Measurements from ENCODE around the gene ACAP1. TPM values are rescaled to one million over a fixed set of nuclear protein-coding genes. Genes with fewer than 3 reads are reported as not detected.

The ACAP1 gene
- total RNA-seq, 8 experiments from 2014 or later, result 4.9 to 36.4 (median 11.4) TPM

GRCh38 chr17:7341842-7342241 is 5.5 kb downstream of the ACAP1 start:
- in situ Hi-C loops (cut with MboI; ENCODE audit: low pct_unique_long_range_greater_than_20kb in 2 of 9, low sequenced_read_pairs in 9 of 9, unreplicated experiment in 9 of 9), result no loop called here
- WGBS, 10 experiments, result 97 to 100% methylated on average over 1 to 7 of the region's 13 CpGs; no CpG with 5 or more reads in 8 of the 10 experiments
- Histone ChIP-seq H3K27ac (no peak overlapping the region), H3K4me3 (no peak overlapping the region), H3K4me1 (replicated peaks in 1 of 2) (peaks cover 3% of the 10 kb centered on the region in 2 donors)
- no peak for ATAC-seq (replicated peaks in 6 of 8)

DNA sequence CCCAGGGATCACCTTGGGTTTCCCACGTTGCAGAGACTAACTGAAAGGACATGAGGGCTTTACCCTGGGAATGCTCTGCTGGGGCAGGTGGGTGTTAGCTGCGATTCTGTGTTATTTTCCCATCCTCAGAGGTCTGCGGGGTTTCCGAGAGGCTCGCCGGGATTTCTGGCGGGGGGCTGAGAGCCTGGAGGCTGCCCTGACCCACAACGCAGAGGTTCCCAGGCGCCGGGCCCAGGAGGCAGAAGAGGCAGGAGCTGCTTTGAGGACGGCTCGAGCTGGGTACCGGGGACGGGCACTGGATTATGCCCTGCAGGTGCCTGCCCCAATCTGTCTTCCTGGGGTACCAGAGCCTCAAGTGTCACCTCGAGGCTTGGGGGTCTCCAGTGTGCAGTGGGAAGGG is 6.9 kb downstream of the ACAP1 start:
- H3K27ac ChIP-seq, result no peak overlapping the region
- in situ Hi-C loops (cut with MboI; ENCODE audit: low pct_unique_long_range_greater_than_20kb in 2 of 9, low sequenced_read_pairs in 9 of 9, unreplicated experiment in 9 of 9), result no loop called here
- H3K4me1 ChIP-seq (replicated peaks in 1 of 2), result peaks cover 3% of the 10 kb centered on the region in 2 donors
- H3K4me3 ChIP-seq, result no peak overlapping the region
- WGBS, 10 experiments, result 50 to 78% (median 55%) methylated on average over 1 to 12 of the region's 15 CpGs; no CpG with 5 or more reads in 7 of the 10 experiments
- no peak for ATAC-seq (replicated peaks in 6 of 8)

DNA sequence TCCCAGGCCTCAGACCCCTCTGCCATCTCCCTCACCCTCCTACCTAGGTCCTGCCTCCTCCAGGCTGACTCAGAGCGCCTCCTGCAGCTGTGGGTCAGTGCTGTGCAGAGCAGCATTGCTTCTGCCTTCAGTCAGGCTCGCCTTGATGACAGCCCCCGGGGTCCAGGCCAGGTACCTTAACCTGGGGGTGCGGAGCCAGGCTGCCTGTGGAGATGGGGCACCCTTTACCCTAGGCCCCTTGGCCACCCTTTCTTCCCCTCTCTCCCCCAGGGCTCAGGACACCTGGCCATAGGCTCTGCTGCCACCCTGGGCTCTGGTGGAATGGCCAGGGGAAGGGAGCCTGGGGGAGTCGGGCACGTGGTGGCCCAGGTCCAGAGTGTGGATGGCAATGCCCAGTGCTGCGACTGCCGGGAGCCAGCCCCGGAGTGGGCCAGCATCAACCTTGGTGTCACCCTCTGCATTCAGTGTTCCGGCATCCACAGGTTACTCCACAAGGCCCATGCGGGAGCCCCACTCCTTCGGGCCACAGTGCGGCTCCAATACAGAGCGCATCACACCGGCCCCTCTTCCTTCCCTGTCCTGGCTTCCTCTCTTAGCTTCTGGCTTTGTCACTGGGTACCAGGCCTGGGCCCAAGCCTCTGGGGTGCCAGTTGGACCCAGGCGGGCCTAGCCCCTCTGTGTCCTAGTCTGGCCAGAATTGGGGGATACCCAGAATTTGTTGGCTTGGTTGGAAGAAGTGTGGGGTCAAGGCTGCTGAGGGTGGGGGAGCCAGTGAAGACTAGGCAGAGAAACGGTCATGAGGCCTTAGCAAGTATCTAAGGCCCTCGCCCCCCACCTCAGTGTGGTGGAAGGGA is 10.7 kb downstream of the ACAP1 start:
- WGBS, 10 experiments, result 88 to 92% methylated on average over 3 to 6 of the region's 18 CpGs; no CpG with 5 or more reads in 8 of the 10 experiments
- in situ Hi-C loops (cut with MboI; ENCODE audit: low pct_unique_long_range_greater_than_20kb in 2 of 9, low sequenced_read_pairs in 9 of 9, unreplicated experiment in 9 of 9), result no loop called here
- peaks cover 14% of the 10 kb centered on the region in 2 donors for H3K4me1 ChIP-seq (replicated peaks in 1 of 2)
- no peak overlapping the region for H3K4me3 ChIP-seq
- H3K27ac ChIP-seq, result no peak overlapping the region
- ATAC-seq (replicated peaks in 6 of 8), result no peak

DNA sequence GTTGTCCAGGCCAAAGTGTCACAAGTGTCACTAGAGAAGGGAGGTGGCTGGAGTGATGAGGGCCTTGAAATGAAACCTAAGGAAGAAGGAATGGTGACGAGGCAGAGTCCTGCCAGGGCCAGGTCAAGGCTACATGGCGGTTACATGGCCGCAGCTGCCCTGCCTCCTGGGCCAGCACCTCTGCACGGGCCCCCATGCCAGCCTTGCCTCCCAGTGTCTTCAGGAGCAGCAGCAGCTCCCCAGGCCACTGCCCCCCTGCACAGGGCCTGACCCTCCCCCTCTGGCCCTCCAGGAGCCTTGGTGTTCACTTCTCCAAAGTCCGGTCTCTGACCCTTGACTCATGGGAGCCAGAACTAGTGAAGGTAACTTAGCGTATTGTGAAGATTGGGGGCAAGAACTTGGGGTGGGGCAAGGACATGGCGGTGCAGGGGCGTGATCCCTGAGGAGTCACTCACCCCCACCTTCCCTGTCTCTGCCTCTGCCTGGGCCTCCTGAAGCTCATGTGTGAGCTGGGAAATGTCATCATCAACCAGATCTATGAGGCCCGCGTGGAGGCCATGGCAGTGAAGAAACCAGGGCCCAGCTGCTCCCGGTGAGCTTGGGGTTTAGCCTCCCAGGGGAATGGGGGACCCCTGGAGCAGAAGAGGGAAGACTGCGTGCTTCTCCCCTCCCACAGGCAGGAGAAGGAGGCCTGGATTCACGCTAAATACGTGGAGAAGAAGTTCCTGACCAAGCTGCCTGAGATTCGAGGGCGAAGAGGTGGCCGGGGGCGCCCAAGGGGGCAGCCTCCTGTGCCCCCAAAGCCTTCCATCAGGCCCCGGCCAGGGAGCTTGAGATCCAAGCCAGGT is 11.5 kb downstream of the ACAP1 start:
- no peak for ATAC-seq (replicated peaks in 6 of 8)
- in situ Hi-C loops (cut with MboI; ENCODE audit: low pct_unique_long_range_greater_than_20kb in 2 of 9, low sequenced_read_pairs in 9 of 9, unreplicated experiment in 9 of 9), result no loop called here
- Histone ChIP-seq H3K4me3 (no peak overlapping the region), H3K4me1 (replicated peaks in 1 of 2) (peaks cover 17 to 20% of the 10 kb centered on the region in 2 donors), H3K27ac (no peak overlapping the region)
- 80% methylated on average over 2 of the region's 19 CpGs; no CpG with 5 or more reads in 9 of the 10 experiments for WGBS, 10 experiments

DNA sequence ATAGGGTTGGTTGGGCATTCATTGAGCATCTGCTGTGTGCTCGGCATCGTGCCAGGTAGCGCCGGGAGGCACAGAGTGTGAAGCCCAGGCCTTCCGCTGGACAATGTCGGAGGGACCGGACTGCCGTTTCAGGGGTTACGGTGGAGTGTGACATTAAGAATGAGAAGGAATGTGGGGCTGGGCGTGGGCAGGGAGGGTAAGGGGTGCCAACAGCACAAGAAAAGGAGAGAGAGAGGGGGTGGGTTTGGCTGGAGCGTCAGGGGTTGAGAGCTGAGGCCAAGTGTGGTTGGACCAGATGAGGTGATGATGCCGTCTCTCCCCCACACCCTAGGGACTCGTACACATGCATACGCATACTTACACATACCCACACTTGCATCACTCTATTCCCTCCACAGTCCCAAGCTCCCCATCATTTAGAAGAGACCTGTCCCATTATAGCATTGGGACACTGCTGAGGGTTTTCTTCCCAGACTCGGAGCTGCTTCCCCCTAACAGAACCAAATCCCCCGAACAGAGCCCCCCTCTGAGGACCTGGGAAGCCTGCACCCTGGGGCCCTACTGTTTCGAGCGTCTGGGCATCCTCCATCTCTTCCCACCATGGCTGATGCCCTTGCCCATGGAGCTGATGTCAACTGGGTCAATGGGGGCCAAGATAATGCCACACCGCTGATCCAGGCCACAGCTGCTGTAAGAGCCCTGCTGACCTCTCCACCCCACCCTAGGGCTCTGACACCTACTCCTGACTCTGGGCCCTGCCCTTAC is 12.3 kb downstream of the ACAP1 start:
- Histone ChIP-seq H3K4me1 (replicated peaks in 1 of 2) (peaks cover 21 to 28% of the 10 kb centered on the region in 2 donors), H3K27ac (no peak overlapping the region), H3K4me3 (no peak overlapping the region)
- in situ Hi-C loops (cut with MboI; ENCODE audit: low pct_unique_long_range_greater_than_20kb in 2 of 9, low sequenced_read_pairs in 9 of 9, unreplicated experiment in 9 of 9), result no loop called here
- 88 to 100% (median 93%) methylated on average over 1 to 5 of the region's 19 CpGs; no CpG with 5 or more reads in 7 of the 10 experiments for WGBS, 10 experiments
- no peak for ATAC-seq (replicated peaks in 6 of 8)

DNA sequence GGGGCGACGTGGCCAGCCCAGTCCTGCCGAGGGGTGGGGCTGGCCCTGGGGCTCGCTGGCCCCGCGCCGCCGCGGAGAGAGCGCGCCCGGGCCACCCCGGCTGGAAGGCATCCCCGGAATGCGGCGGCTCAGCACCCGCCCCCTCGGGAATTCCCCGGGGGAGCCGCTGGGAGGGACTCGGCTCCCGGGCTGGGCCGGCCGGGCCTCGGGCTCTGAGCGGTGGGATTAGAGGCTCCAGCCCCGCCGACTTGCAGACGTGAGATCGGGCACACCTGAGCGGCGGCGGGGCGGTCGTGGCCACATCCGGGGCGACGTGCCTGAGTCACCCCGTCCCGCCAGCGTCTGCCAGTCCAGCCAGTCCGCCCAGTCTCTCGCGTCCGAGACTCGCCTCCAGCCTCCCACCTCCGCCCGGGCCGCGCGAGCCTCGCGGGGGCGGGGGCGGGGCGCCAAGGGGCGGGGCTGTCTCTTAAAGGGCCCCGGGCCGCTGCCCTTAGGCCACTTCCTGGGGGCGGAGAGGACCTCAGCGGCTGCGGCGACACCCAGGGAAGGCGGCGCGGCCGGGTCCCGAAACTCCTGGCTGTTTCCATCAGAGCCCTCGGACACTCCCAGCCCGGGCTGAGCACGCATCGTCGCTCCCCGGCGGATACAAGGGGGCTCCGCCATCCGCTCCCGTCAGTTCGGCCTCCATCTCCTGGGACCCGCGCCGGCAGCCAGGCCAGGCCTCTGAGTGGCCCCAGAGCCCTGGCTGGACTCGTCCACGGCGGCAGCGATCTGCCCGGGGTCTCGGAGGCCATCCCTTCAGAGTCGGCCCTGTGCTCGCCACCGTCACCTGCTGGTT is 15.6 kb downstream of the ACAP1 start, which contains the start of gene KCTD11:
Gene KCTD11 (plus strand): TSS at position 498 of the 838 bp plus-strand sequence.
- Histone ChIP-seq H3K4me3 (peak within 1 kb of the TSS; percentile 59 to 78 (median 74)), H3K4me1 (replicated peaks in 1 of 2) (peaks cover 36 to 52% of the 10 kb centered on the region in 2 donors), H3K27ac (peak within 1 kb of the TSS; percentile 89 to 94)
- in situ Hi-C loops (cut with MboI; ENCODE audit: low pct_unique_long_range_greater_than_20kb in 2 of 9, low sequenced_read_pairs in 9 of 9, unreplicated experiment in 9 of 9), result no loop called here
- WGBS, 10 experiments, result 2 to 3% methylated on average over 5 to 18 of the region's 91 CpGs; no CpG with 5 or more reads in 8 of the 10 experiments
- ATAC-seq (replicated peaks in 6 of 8), result peak; percentile 45 to 66 (median 59)

DNA sequence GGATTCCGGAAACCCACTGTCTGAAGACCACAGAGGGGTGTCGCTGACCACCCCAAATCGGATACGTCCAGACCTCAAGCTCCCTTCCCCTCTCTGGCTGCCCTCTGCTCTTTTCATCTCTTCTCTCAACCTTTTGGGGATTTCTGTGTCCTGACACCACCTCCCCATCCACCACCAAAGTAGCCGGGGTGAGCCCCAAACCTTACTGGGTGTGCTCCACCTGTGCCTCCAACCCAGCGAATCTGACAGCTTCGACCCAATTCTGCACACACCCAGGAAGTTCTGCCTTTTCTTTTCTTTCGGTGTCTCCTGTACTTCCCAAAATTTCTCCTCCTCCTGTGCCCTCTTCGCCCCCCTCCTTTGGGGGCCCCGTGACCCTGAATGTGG is 16.2 kb downstream of the ACAP1 start:
- peak overlapping the region; percentile 59 to 78 (median 74) for H3K4me3 ChIP-seq
- no peak for ATAC-seq (replicated peaks in 6 of 8)
- peaks cover 36 to 52% of the 10 kb centered on the region in 2 donors for H3K4me1 ChIP-seq (replicated peaks in 1 of 2)
- H3K27ac ChIP-seq, result peak overlapping the region; percentile 89 to 94
- 0 to 61% (median 13%) methylated on average over 1 to 10 of the region's 10 CpGs; no CpG with 5 or more reads in 4 of the 10 experiments for WGBS, 10 experiments
- in situ Hi-C loops (cut with MboI; ENCODE audit: low pct_unique_long_range_greater_than_20kb in 2 of 9, low sequenced_read_pairs in 9 of 9, unreplicated experiment in 9 of 9), result no loop called here

DNA sequence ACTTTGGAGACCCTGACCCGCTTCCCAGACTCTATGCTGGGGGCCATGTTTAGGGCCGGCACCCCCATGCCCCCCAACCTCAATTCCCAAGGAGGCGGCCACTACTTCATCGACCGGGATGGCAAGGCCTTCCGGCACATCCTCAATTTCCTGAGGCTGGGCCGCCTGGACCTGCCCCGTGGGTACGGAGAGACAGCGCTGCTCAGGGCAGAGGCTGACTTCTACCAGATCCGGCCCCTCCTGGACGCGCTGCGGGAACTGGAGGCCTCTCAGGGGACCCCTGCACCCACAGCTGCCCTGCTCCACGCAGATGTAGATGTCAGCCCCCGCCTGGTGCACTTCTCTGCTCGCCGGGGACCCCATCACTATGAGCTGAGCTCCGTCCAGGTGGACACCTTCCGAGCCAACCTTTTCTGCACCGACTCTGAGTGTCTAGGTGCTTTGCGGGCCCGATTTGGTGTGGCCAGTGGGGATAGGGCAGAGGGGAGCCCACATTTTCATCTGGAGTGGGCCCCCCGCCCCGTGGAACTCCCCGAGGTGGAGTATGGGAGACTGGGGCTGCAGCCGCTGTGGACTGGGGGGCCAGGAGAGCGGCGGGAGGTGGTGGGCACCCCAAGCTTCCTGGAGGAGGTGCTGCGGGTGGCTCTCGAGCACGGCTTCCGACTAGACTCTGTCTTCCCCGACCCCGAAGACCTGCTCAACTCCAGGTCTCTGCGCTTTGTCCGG is 16.7 kb downstream of the ACAP1 start:
- H3K4me1 ChIP-seq (replicated peaks in 1 of 2), result peaks cover 36 to 52% of the 10 kb centered on the region in 2 donors
- H3K27ac ChIP-seq, result no peak overlapping the region
- ATAC-seq (replicated peaks in 6 of 8), result no peak
- 40 to 100% (median 90%) methylated on average over 1 to 12 of the region's 37 CpGs; no CpG with 5 or more reads in 4 of the 10 experiments for WGBS, 10 experiments
- in situ Hi-C loops (cut with MboI; ENCODE audit: low pct_unique_long_range_greater_than_20kb in 2 of 9, low sequenced_read_pairs in 9 of 9, unreplicated experiment in 9 of 9), result no loop called here
- peak overlapping the region in 2 of 5 donors; percentile 74 to 78 for H3K4me3 ChIP-seq

DNA sequence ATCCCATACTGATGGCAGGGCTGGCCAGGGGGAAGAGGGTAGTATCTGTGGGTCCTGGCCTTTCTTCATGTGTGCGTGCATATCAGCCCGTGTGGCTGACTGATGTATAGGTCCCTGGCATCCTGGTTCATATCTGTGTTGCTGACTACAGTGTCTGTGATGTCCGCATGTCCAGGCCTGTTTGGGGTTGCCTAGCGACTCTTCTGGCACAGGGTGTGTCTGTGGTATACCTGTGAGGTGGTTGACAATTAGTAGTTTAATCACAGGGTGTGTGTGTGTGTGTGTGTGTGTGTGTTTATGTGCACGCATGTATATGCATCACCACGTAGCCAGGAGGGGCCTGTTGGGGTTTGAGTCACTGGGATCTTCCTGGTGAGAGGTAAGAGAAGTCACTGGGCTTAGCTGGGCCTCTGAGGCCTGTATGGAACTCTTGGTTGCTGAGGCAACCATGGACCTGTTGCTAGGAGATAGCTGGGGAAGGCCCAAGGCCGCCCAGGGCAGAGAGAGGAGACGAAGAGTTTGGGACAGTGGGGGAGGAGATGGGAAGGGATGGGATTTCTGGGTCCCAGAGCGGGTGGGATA is 18.0 kb downstream of the ACAP1 start:
- in situ Hi-C loops (cut with MboI; ENCODE audit: low pct_unique_long_range_greater_than_20kb in 2 of 9, low sequenced_read_pairs in 9 of 9, unreplicated experiment in 9 of 9), result no loop called here
- no peak overlapping the region for H3K27ac ChIP-seq
- 20 to 100% (median 67%) methylated on average over 1 to 6 of the region's 9 CpGs; no CpG with 5 or more reads in 3 of the 10 experiments for WGBS, 10 experiments

GRCh38 chr17:7355053-7355452 is 18.7 kb downstream of the ACAP1 start, which contains the start of gene TMEM95:
TSS of gene TMEM95 (plus strand) at chr17:7355156. CDS start at chr17:7355205, 49 bp downstream.
- Histone ChIP-seq H3K4me3 (peak within 1 kb of the TSS in 2 of 5 donors; percentile 4 to 13), H3K27ac (no peak within 1 kb of the TSS), H3K4me1 (replicated peaks in 1 of 2) (peaks cover 25 to 40% of the 10 kb centered on the region in 2 donors)
- WGBS, 10 experiments, result 0 to 78% (median 10%) methylated on average over 1 to 7 of the region's 10 CpGs; no CpG with 5 or more reads in 6 of the 10 experiments
- in situ Hi-C loops (cut with MboI; ENCODE audit: low pct_unique_long_range_greater_than_20kb in 2 of 9, low sequenced_read_pairs in 9 of 9, unreplicated experiment in 9 of 9), result no loop called here
- peak in 1 of 8 experiments; percentile 1 for ATAC-seq (replicated peaks in 6 of 8)

More for the DNA sequence above, 18.0 kb downstream of the ACAP1 start:
- peaks cover 31 to 46% of the 10 kb centered on the region in 2 donors for H3K4me1 ChIP-seq (replicated peaks in 1 of 2)
- peak overlapping the region in 2 of 5 donors; percentile 4 to 13 for H3K4me3 ChIP-seq
- ATAC-seq (replicated peaks in 6 of 8), result peak in 5 of 8 experiments; percentile 8 to 33 (median 13)

- peaks cover 25 to 40% of the 10 kb centered on the region in 2 donors for H3K4me1 ChIP-seq (replicated peaks in 1 of 2)
- no peak overlapping the region for H3K4me3 ChIP-seq
- in situ Hi-C loops (cut with MboI; ENCODE audit: low pct_unique_long_range_greater_than_20kb in 2 of 9, low sequenced_read_pairs in 9 of 9, unreplicated experiment in 9 of 9), result no loop called here
- ATAC-seq (replicated peaks in 6 of 8), result no peak
- 20% methylated on average over 2 of the region's 8 CpGs; no CpG with 5 or more reads in 9 of the 10 experiments for WGBS, 10 experiments
- H3K27ac ChIP-seq, result no peak overlapping the region
Measured at GRCh38 chr17:7355573-7355972, 19.2 kb downstream of the ACAP1 start.

Data from motor neuron (in vitro differentiated cells).